ENCODE results near the gene MUL1. TPM values are rescaled to one million over a fixed set of nuclear protein-coding genes. Genes with fewer than 3 reads are reported as not detected.
A peak's percentile ranks its signal among the peaks of the same experiment; 100 is the strongest.

MUL1 gene
- total RNA-seq, 3 donors from 2014 or later (not counting 1 experiment from before 2014, with no cell fraction given): 21.0 to 29.5 (median 28.8) TPM

GRCh38 chr1:20469406-20470076, 38.4 kb downstream of the MUL1 start:
- no peak overlapping the region for H3K4me3 Mint-ChIP-seq
- H3K36me3 ChIP-seq (ENCODE audit: control insufficient read depth, insufficient read depth, low read length): no peaks in the 10 kb centered on the region
- no peak overlapping the region for H3K27ac ChIP-seq (ENCODE audit: low read length)
- no peaks in the 10 kb centered on the region for H3K36me3 Mint-ChIP-seq
- no peaks in the 10 kb centered on the region for H3K4me1 ChIP-seq (ENCODE audit: control insufficient read depth, insufficient read depth, low read length)
- H3K27me3 ChIP-seq (ENCODE audit: control insufficient read depth, insufficient read depth, low read length): no peaks in the 10 kb centered on the region
- no peak for TF ChIP-seq CTCF (IDR thresholded peaks at IDR 0.05)
- H3K27ac Mint-ChIP-seq: no peak overlapping the region
- intact Hi-C loops (cut with micrococcal nuclease): no loop called here
- no peaks in the 10 kb centered on the region for H3K4me1 Mint-ChIP-seq
- peaks cover 28 to 33% of the 10 kb centered on the region in 2 donors for H3K27me3 Mint-ChIP-seq (ENCODE audit: low read depth in 2 of 2)
- H3K9me3 ChIP-seq (ENCODE audit: control insufficient read depth, insufficient read depth, low read length): no peaks in the 10 kb centered on the region
- no peak for ATAC-seq
- DNase-seq: peak in 1 of 2 donors; percentile 20
- H3K4me3 ChIP-seq (ENCODE audit: low read length): no peak overlapping the region
- 88% methylated on average over 1 of the region's 1 CpG for WGBS (ENCODE audit: insufficient coverage)
- no peaks in the 10 kb centered on the region for H3K9me3 Mint-ChIP-seq

GRCh38 chr1:20466273-20466672, 41.7 kb downstream of the MUL1 start:
- TF ChIP-seq CTCF (IDR thresholded peaks at IDR 0.05): no peak
- WGBS (ENCODE audit: insufficient coverage): 65% methylated on average over 9 of the region's 9 CpGs
- Histone ChIP-seq H3K4me1 (ENCODE audit: control insufficient read depth, insufficient read depth, low read length) (no peaks in the 10 kb centered on the region), H3K9me3 (ENCODE audit: control insufficient read depth, insufficient read depth, low read length) (no peaks in the 10 kb centered on the region), H3K27me3 (ENCODE audit: control insufficient read depth, insufficient read depth, low read length) (no peaks in the 10 kb centered on the region), H3K36me3 (ENCODE audit: control insufficient read depth, insufficient read depth, low read length) (no peaks in the 10 kb centered on the region), H3K4me3 (ENCODE audit: low read length) (no peak overlapping the region), H3K27ac (ENCODE audit: low read length) (no peak overlapping the region)
- peak in 1 of 2 donors; percentile 19 for DNase-seq
- H3K27me3 Mint-ChIP-seq (ENCODE audit: low read depth in 2 of 2): peaks cover 14 to 17% of the 10 kb centered on the region in 2 donors
- ATAC-seq: no peak
- H3K9me3 Mint-ChIP-seq: no peaks in the 10 kb centered on the region
- intact Hi-C loops (cut with micrococcal nuclease): no loop called here
- H3K27ac Mint-ChIP-seq: no peak overlapping the region
- H3K4me1 Mint-ChIP-seq: no peaks in the 10 kb centered on the region
- H3K36me3 Mint-ChIP-seq: no peaks in the 10 kb centered on the region
- no peak overlapping the region for H3K4me3 Mint-ChIP-seq

- H3K4me3 ChIP-seq (ENCODE audit: low read length): no peak overlapping the region
- intact Hi-C loops (cut with micrococcal nuclease): no loop called here
- no peak for TF ChIP-seq CTCF (IDR thresholded peaks at IDR 0.05)
- Mint-ChIP-seq H3K36me3 (no peaks in the 10 kb centered on the region), H3K9me3 (no peaks in the 10 kb centered on the region), H3K27me3 (ENCODE audit: low read depth in 2 of 2) (peaks cover 7 to 14% of the 10 kb centered on the region in 2 donors), H3K4me1 (no peaks in the 10 kb centered on the region), H3K4me3 (no peak overlapping the region), H3K27ac (no peak overlapping the region)
- ATAC-seq: no peak
- no peaks in the 10 kb centered on the region for H3K9me3 ChIP-seq (ENCODE audit: control insufficient read depth, insufficient read depth, low read length)
- no peaks in the 10 kb centered on the region for H3K4me1 ChIP-seq (ENCODE audit: control insufficient read depth, insufficient read depth, low read length)
- 69% methylated on average over 4 of the region's 5 CpGs for WGBS (ENCODE audit: insufficient coverage)
- DNase-seq: no peak
- H3K27ac ChIP-seq (ENCODE audit: low read length): no peak overlapping the region
- H3K36me3 ChIP-seq (ENCODE audit: control insufficient read depth, insufficient read depth, low read length): no peaks in the 10 kb centered on the region
- H3K27me3 ChIP-seq (ENCODE audit: control insufficient read depth, insufficient read depth, low read length): no peaks in the 10 kb centered on the region
These were observed 42.8 kb downstream of the MUL1 start for GRCh38 chr1:20465187-20465586.

- no peaks in the 10 kb centered on the region for H3K4me1 ChIP-seq (ENCODE audit: control insufficient read depth, insufficient read depth, low read length)
- intact Hi-C loops (cut with micrococcal nuclease): no loop called here
- H3K36me3 ChIP-seq (ENCODE audit: control insufficient read depth, insufficient read depth, low read length): no peaks in the 10 kb centered on the region
- 85% methylated on average over 1 of the region's 1 CpG for WGBS (ENCODE audit: insufficient coverage)
- no peak overlapping the region for H3K27ac Mint-ChIP-seq
- no peaks in the 10 kb centered on the region for H3K9me3 ChIP-seq (ENCODE audit: control insufficient read depth, insufficient read depth, low read length)
- H3K27me3 Mint-ChIP-seq (ENCODE audit: low read depth in 2 of 2): peaks cover 6 to 21% of the 10 kb centered on the region in 2 donors
- H3K27ac ChIP-seq (ENCODE audit: low read length): no peak overlapping the region
- ATAC-seq (no peak), DNase-seq (no peak)
- no peaks in the 10 kb centered on the region for H3K36me3 Mint-ChIP-seq
- H3K4me3 ChIP-seq (ENCODE audit: low read length): no peak overlapping the region
- H3K27me3 ChIP-seq (ENCODE audit: control insufficient read depth, insufficient read depth, low read length): no peaks in the 10 kb centered on the region
- no peaks in the 10 kb centered on the region for H3K9me3 Mint-ChIP-seq
- H3K4me1 Mint-ChIP-seq: no peaks in the 10 kb centered on the region
- no peak for TF ChIP-seq CTCF (IDR thresholded peaks at IDR 0.05)
- no peak overlapping the region for H3K4me3 Mint-ChIP-seq
These were observed 44.4 kb downstream of the MUL1 start for GRCh38 chr1:20463502-20463901.

All from natural killer cell (primary cell).